OCI-LY7 (cell line): ENCODE measurements around the gene WWOX. TPM values are rescaled to one million over a fixed set of nuclear protein-coding genes. Genes with fewer than 3 reads are reported as not detected.

ENCODE experiments used
- BruUV-seq: library from RNA; stranded (reverse); fragments of 400-500 nt; replicated peaks from 2 replicates; lab custom pipeline; 2021; lab: Mats Ljungman, UMichigan
- CTCF ChIA-PET: fragments of 300-600 bp; sonication (Branson Sonifier 250); formaldehyde crosslinking; loops from one replicate; lab custom pipeline; 2022; ENCODE audit warnings: antibody characterized with exemption; ENCODE audit not compliant: unreplicated experiment; lab: Charles Lee
- POLR2A ChIA-PET: fragments of 300-600 bp; sonication (Branson Sonifier 250); formaldehyde crosslinking; loops from one replicate; lab custom pipeline; 2022; ENCODE audit warnings: antibody characterized with exemption; lab: Charles Lee
- DNase-seq: peaks from one replicate; pipeline ENCODE4 v3.0.0-alpha.2; 2015; ENCODE audit warnings: low spot score
- H2AFZ ChIP-seq: fragments of 200-600 bp; sonication (generic), shearing (Covaris generic); 2 replicates; pipeline ENCODE4 v1.6.1; 2014; ENCODE audit warnings: mild to moderate bottlenecking, antibody characterized with exemption, low read length, moderate library complexity
- H3K27ac ChIP-seq: fragments of 200-600 bp; sonication (generic); 2 replicates; pipeline ENCODE4 v1.5.1; 2014; ENCODE audit warnings: mixed run types, low read depth, mild to moderate bottlenecking, moderate library complexity, low read length, inconsistent platforms; ENCODE audit not compliant: poor library complexity, severe bottlenecking
- H3K36me3 ChIP-seq: fragments of 200-600 bp; sonication (generic); 2 replicates; pipeline ENCODE4 v1.6.1; 2014; ENCODE audit warnings: mild to moderate bottlenecking, antibody characterized with exemption, low read length, moderate library complexity, mixed read lengths; ENCODE audit not compliant: insufficient read depth
- H3K4me1 ChIP-seq: fragments of 200-600 bp; sonication (generic); 2 replicates; pipeline ENCODE4 v1.5.1; 2014; ENCODE audit warnings: mild to moderate bottlenecking, low read length; ENCODE audit not compliant: insufficient read depth, poor library complexity, severe bottlenecking
- H3K4me2 ChIP-seq: fragments of 200-600 bp; sonication (generic); 2 replicates; pipeline ENCODE4 v1.6.1; 2014; ENCODE audit warnings: mild to moderate bottlenecking, low read length
- H3K4me3 ChIP-seq: fragments of 200-600 bp; sonication (generic); 2 replicates; pipeline ENCODE4 v1.5.1; 2014; ENCODE audit warnings: mild to moderate bottlenecking, low read depth, low read length; ENCODE audit not compliant: poor library complexity, severe bottlenecking
- H3K79me2 ChIP-seq: fragments of 200-600 bp; sonication (generic); 2 replicates; pipeline ENCODE4 v1.6.1; 2016; ENCODE audit warnings: low read depth, mild to moderate bottlenecking, low read length, moderate library complexity, mixed read lengths; ENCODE audit not compliant: insufficient read depth
- H3K9me2 ChIP-seq: fragments of 200-600 bp; sonication (generic); 2 replicates; pipeline ENCODE4 v1.6.1; 2016; ENCODE audit warnings: mild to moderate bottlenecking, low read length, mixed read lengths; ENCODE audit not compliant: insufficient read depth
- H3K9me3 ChIP-seq: fragments of 200-600 bp; sonication (generic); 2 replicates; pipeline ENCODE4 v1.6.1; 2014; ENCODE audit warnings: mild to moderate bottlenecking, mixed run types, low read length, mixed read lengths
- H4K20me1 ChIP-seq: fragments of 200-600 bp; sonication (generic); 2 replicates; pipeline ENCODE4 v1.6.1; 2014; ENCODE audit warnings: mild to moderate bottlenecking, antibody characterized with exemption, low read length, moderate library complexity, mixed read lengths; ENCODE audit not compliant: insufficient read depth
- EZH2phosphoT487 ChIP-seq: fragments of 200-600 bp; sonication (generic); IDR thresholded peaks from 2 replicates; pipeline ENCODE4 v1.6.1; 2018; ENCODE audit warnings: low read depth, borderline replicate concordance, mild to moderate bottlenecking, mixed run types, antibody characterized with exemption, low read length, moderate library complexity, mixed read lengths
- intact Hi-C: fragments of 100-400 bp; cut with micrococcal nuclease; formaldehyde crosslinking; loops from one replicate; pipeline ENCODE4 v1.10.0; 2022; ENCODE audit not compliant: unreplicated experiment
- total RNA-seq, 2 experiments: library from RNA; depleted of rRNA in 1 of 2; stranded (reverse); fragments of >200 nt in 1 of 2; shearing (Covaris generic) in 1 of 2; gene quantifications; 2 replicates each; pipeline ENCODE4 v1.2.3, GENCODE V29; 2014 to 2022
- TF ChIP-seq, protein P1 (sequence below): fragments of 200-600 bp; sonication (generic); conservative IDR thresholded peaks from 2 replicates; pipeline ENCODE4 v1.5.1; 2014; ENCODE audit warnings: mild to moderate bottlenecking, antibody characterized with exemption, low read length, moderate library complexity, mixed read lengths

Gene WWOX
- total RNA-seq, 2 experiments from 2014 or later = 40.2 to 47.6 TPM

DNA sequence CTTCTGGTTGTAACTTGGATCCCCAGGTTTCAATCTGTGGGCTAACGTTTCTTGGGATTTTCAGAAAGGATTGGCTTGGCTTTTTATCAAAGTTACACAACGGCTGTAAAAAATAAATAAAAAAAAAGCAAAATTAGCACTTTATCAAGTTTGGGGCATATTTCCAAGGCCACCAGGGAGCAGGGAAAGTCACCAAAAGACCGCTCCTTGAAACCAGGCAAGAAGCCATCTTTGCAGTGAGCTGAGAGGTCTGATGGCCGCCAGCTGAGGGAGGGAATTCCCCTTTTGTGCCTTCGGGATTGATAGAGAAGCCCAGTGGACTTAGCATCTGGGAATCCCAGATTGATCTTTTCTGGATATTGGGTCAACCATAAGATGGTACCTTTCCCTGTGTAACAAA is 192.2 kb downstream of the WWOX start:
- CTCF ChIA-PET = no interaction called here
- Histone ChIP-seq H3K4me1 (no peaks in the 10 kb centered on the region), H3K9me3 (no peaks in the 10 kb centered on the region), H3K36me3 (no peaks in the 10 kb centered on the region), H4K20me1 (no peaks in the 10 kb centered on the region), H2AFZ (no peak overlapping the region), H3K27ac (no peak overlapping the region), H3K79me2 (no peaks in the 10 kb centered on the region), H3K9me2 (no peaks in the 10 kb centered on the region), H3K4me2 (no peak overlapping the region), H3K4me3 (no peak overlapping the region)
- no peak for TF ChIP-seq EZH2phosphoT487
- TF ChIP-seq, protein P1, sequence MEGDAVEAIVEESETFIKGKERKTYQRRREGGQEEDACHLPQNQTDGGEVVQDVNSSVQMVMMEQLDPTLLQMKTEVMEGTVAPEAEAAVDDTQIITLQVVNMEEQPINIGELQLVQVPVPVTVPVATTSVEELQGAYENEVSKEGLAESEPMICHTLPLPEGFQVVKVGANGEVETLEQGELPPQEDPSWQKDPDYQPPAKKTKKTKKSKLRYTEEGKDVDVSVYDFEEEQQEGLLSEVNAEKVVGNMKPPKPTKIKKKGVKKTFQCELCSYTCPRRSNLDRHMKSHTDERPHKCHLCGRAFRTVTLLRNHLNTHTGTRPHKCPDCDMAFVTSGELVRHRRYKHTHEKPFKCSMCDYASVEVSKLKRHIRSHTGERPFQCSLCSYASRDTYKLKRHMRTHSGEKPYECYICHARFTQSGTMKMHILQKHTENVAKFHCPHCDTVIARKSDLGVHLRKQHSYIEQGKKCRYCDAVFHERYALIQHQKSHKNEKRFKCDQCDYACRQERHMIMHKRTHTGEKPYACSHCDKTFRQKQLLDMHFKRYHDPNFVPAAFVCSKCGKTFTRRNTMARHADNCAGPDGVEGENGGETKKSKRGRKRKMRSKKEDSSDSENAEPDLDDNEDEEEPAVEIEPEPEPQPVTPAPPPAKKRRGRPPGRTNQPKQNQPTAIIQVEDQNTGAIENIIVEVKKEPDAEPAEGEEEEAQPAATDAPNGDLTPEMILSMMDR = no peak
- no peak for DNase-seq
- no TSS peak for BruUV-seq
- intact Hi-C loops = no loop called here
- POLR2A ChIA-PET = interaction anchor here (0.6 kb wide), 1 partner anchor 50 kb away, joined by 8 read pairs; no protein-coding TSS in a partner anchor

DNA sequence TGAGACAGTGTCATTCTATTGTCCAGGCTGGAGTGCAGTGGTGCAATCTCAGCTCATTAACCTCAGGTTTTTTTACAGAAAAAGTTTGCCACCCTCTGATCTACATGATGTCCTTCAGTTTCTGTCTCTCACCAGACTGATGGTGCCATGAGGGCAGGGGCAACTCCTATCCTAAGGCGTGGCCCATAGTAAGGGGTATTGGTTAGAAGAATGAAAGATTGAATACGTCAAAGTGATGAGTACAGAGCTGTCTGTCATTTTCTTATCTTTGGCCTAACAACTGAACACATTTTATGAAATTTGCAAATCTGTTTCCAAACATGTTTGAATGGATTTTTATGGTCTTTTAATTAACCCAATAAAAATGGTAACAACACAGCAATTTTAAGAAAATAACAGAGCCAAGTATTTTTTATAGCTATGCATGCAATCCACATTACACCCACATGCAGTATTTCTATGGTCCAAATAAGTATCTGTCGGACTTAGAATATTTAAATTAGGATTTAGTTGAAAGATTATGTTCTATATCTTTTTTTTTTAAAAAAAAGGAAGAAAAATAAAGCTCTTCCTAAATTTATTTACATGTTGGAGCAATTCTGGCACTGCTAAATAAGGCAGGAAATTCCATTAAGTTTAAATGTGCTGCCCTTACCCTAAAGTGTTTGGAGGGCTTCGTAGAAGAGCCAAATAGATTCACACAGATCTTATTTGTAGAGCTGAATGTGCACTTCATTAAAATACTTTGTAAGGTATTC is 192.8 kb downstream of the WWOX start:
- Histone ChIP-seq H3K79me2 (no peaks in the 10 kb centered on the region), H3K4me2 (no peak overlapping the region), H2AFZ (no peak overlapping the region), H4K20me1 (no peaks in the 10 kb centered on the region), H3K36me3 (no peaks in the 10 kb centered on the region), H3K9me2 (no peaks in the 10 kb centered on the region), H3K27ac (no peak overlapping the region), H3K9me3 (no peaks in the 10 kb centered on the region), H3K4me1 (no peaks in the 10 kb centered on the region), H3K4me3 (no peak overlapping the region)
- intact Hi-C loops = no loop called here
- ChIA-PET POLR2A (interaction anchor here (0.6 kb wide), 2 partner anchors 49 to 1199 kb away, joined by 4 to 8 read pairs; no protein-coding TSS in a partner anchor), CTCF (no interaction called here)
- TF ChIP-seq EZH2phosphoT487 = no peak
- TF ChIP-seq, protein P1 = no peak
- no TSS peak for BruUV-seq
- DNase-seq = no peak

DNA sequence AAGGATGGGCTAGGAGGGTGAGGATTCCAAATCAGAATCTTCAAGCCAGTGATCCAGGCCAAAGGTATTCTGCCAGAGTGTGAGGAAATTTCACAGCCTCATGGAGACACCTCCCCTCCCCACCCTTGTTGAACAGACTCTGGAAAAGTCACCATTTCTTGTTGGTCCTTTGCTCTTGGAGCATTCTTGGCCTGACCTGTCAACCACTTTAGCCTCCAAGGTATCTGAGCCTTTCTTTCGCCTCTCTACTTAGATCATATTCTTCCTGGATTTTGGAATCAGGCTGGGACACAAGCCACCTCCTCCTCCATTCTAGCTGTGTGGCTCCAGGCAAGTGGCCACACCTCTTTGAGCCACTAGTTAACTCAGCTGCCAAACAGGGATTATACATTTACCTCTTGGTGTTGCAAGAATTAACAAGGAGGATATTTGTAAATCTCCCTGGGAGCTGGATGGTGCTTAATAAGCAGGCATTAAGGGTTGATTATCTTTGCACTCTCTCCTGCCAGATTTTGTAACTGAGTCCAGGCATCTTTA is 193.5 kb downstream of the WWOX start:
- H2AFZ ChIP-seq = no peak overlapping the region
- no peaks in the 10 kb centered on the region for H3K9me2 ChIP-seq
- ChIA-PET CTCF (no interaction called here), POLR2A (interaction anchor here (0.6 kb wide), 1 partner anchor 1199 kb away, joined by 4 read pairs; no protein-coding TSS in a partner anchor)
- H3K79me2 ChIP-seq = no peaks in the 10 kb centered on the region
- no peak for DNase-seq
- H3K9me3 ChIP-seq = no peaks in the 10 kb centered on the region
- intact Hi-C loops = no loop called here
- H3K27ac ChIP-seq = no peak overlapping the region
- H3K36me3 ChIP-seq = no peaks in the 10 kb centered on the region
- no peak overlapping the region for H3K4me2 ChIP-seq
- no peaks in the 10 kb centered on the region for H3K4me1 ChIP-seq
- no peak for TF ChIP-seq EZH2phosphoT487
- TF ChIP-seq, protein P1 = no peak
- BruUV-seq = no TSS peak
- no peaks in the 10 kb centered on the region for H4K20me1 ChIP-seq
- H3K4me3 ChIP-seq = no peak overlapping the region
